Endothelial cell of umbilical vein (primary cell): ENCODE results near the gene EXD1.

Source experiments
- EZH2 ChIP-seq: IDR thresholded peaks from 2 replicates; pipeline ENCODE4 v1.6.1; 2012; ENCODE audit warnings: borderline replicate concordance, low read depth, mild to moderate bottlenecking, moderate library complexity, low read length, inconsistent platforms; ENCODE audit not compliant: severe bottlenecking
- FOS ChIP-seq: IDR thresholded peaks from 2 replicates; pipeline ENCODE4 v1.6.1; 2011; ENCODE audit warnings: mild to moderate bottlenecking, low read length, moderate library complexity, borderline replicate concordance; ENCODE audit not compliant: insufficient read depth
- GATA2 ChIP-seq: IDR thresholded peaks from 2 replicates; pipeline ENCODE4 v1.7.0; 2011; ENCODE audit warnings: low read depth, mild to moderate bottlenecking, moderate library complexity, mixed read lengths, low read length; ENCODE audit not compliant: insufficient read length, insufficient read depth
- JUN ChIP-seq: IDR thresholded peaks from 2 replicates; pipeline ENCODE4 v1.6.1; 2011; ENCODE audit warnings: borderline replicate concordance, low read depth; ENCODE audit not compliant: insufficient read length, insufficient read depth
- MYC ChIP-seq: IDR thresholded peaks from one replicate; pipeline ENCODE4 v1.6.1; 2011; ENCODE audit warnings: mild to moderate bottlenecking, low read depth, low read length
- POLR2A ChIP-seq: IDR thresholded peaks from 2 replicates; pipeline ENCODE4 v1.6.1; 2012; ENCODE audit warnings: low read depth, mild to moderate bottlenecking, control low read depth, low read length
- POLR2AphosphoS5 ChIP-seq: IDR thresholded peaks from 2 replicates; pipeline ENCODE4 v1.6.1; 2012; ENCODE audit warnings: low read depth, mild to moderate bottlenecking, control low read depth, low read length, moderate library complexity; ENCODE audit not compliant: insufficient read depth
- TF ChIP-seq, protein P1 (sequence below), 2 donors: IDR thresholded peaks; 1 replicate in 1 of 2; 2 replicates in 1 of 2; pipeline ENCODE4 v1.5.1; 2011; ENCODE audit warnings: low read length in 2 of 2, mild to moderate bottlenecking in 2 of 2, moderate library complexity in 2 of 2, control low read depth in 1 of 2, inconsistent platforms in 1 of 2, low read depth in 1 of 2; ENCODE audit not compliant: insufficient read depth in 1 of 2; ENCODE audit errors: extremely low read depth in 1 of 2
- TF ChIP-seq, protein P2 (sequence below): IDR thresholded peaks from 2 replicates; pipeline ENCODE4 v1.6.1; 2011; ENCODE audit not compliant: insufficient read depth, insufficient read length

DNA sequence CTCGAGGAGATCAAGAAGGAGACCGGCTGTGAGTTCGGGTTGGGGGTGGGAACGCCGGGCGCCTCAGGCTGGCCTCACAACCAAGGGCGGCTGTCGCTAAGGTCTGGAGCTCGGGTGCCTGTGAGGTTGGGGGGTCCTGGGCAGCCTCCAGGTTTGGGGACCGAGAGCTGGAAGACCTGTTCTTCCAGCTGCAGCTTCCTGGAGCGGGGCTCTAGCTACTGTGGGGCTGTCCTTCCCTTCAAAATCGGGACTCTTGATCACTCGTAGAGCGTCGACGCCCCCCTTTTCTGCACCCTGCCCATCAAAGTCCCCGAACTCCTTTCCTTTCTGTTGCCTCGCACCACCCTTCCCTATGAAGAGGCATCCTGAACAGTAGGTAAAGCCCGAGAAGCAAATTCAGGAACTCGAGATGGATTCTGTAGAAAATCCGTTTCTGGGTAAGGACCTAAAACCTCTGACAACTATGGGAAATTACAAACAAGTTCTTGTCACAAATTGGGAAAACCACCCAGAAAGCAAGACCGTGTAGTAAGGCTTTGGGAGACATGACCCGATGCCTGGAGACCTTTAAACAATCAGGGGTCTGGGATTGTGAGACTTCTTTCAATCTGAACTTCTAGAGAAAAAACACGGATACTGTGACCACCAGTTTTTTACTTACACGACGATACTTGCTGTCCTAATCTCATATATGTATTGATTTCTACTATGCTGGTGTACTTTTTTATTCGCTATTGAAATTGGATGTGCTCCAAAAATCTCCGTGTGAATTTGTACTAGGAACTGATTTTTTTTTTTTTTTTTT, 1.1 kb upstream of the EXD1 start:
- TF ChIP-seq POLR2A, result no peak
- TF ChIP-seq, protein P1, sequence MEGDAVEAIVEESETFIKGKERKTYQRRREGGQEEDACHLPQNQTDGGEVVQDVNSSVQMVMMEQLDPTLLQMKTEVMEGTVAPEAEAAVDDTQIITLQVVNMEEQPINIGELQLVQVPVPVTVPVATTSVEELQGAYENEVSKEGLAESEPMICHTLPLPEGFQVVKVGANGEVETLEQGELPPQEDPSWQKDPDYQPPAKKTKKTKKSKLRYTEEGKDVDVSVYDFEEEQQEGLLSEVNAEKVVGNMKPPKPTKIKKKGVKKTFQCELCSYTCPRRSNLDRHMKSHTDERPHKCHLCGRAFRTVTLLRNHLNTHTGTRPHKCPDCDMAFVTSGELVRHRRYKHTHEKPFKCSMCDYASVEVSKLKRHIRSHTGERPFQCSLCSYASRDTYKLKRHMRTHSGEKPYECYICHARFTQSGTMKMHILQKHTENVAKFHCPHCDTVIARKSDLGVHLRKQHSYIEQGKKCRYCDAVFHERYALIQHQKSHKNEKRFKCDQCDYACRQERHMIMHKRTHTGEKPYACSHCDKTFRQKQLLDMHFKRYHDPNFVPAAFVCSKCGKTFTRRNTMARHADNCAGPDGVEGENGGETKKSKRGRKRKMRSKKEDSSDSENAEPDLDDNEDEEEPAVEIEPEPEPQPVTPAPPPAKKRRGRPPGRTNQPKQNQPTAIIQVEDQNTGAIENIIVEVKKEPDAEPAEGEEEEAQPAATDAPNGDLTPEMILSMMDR (IDR thresholded peaks at IDR 0.05; ENCODE audit: extremely low read depth in 1 of 2, insufficient read depth in 1 of 2, low read depth in 1 of 2, low read length in 2 of 2), result no peak
- no peak for TF ChIP-seq EZH2
- TF ChIP-seq MYC, result no peak
- no peak for TF ChIP-seq POLR2AphosphoS5
- no peak for TF ChIP-seq JUN
- TF ChIP-seq, protein P2, sequence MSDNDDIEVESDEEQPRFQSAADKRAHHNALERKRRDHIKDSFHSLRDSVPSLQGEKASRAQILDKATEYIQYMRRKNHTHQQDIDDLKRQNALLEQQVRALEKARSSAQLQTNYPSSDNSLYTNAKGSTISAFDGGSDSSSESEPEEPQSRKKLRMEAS, result no peak
- no peak for TF ChIP-seq FOS
- TF ChIP-seq GATA2, result no peak
